ENCODE data around the gene ALKBH5. TPM values are rescaled to one million over a fixed set of nuclear protein-coding genes. Genes with fewer than 3 reads are reported as not detected.
A peak's percentile ranks its signal among the peaks of the same experiment; 100 is the strongest.

ALKBH5 gene
- total RNA-seq, 2 donors from 2014 or later, result 94.8 to 130 TPM

DNA sequence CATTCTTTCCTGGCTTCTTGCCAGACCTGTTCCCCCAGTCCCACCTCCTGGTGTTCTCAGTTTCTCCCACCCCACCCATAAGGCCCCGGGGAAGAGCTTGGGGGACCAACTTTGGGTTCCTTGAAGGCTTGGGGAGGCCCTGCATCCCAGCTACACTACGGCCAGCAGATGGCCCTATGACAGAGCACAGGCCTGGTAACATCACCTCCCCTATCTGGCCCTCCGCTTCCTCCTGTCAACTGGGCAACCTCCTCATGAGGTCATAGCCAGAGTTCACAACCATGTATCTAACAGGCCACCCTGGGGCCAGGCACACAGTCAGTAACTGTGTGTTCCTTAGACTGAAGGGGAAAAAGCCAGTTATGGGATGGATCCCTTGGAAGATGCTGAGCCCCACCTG, 43.7 kb upstream of the ALKBH5 start:
- intact Hi-C loops (cut with DNase I), result loop anchor here (5.0 kb wide), 1 partner anchor 77 kb away; no protein-coding TSS in a partner anchor
- no peak for TF ChIP-seq CTCF (IDR thresholded peaks at IDR 0.05)

DNA sequence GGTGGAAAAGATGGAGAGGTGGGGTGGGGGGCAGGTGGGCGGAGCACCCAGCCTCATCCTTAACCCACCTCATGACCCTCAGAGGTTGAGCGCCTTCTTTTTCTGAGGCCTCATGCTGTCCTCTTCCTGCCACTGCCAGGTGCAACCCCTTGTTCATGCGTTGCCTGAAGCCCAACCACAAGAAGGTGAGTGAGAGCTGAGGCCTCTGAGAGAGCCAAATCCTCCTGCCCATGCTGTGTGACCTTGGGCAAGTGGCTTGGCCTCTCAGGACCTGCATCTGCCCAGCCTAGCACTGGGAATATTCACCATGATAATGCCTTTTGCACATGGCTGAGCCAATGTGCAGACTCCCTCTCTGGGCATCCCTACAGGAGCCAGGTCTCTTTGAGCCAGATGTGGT, 43.0 kb upstream of the ALKBH5 start:
- intact Hi-C loops (cut with DNase I), result loop anchor here (5.0 kb wide), 1 partner anchor 77 kb away; no protein-coding TSS in a partner anchor
- Histone ChIP-seq H3K9ac (ENCODE audit: low read depth in 2 of 2, low read length in 2 of 2) (no peak overlapping the region), H3K36me3 (no peaks in the 10 kb centered on the region), H3K27ac (no peak overlapping the region), H3K9me3 (no peaks in the 10 kb centered on the region), H3K27me3 (no peaks in the 10 kb centered on the region), H3K4me3 (no peak overlapping the region), H3K4me1 (no peaks in the 10 kb centered on the region)
- no peak for DNase-seq
- TF ChIP-seq CTCF (IDR thresholded peaks at IDR 0.05), result no peak

More for the DNA sequence above, 43.7 kb upstream of the ALKBH5 start:
- no peak overlapping the region for H3K4me3 ChIP-seq
- DNase-seq, result no peak
- no peaks in the 10 kb centered on the region for H3K27me3 ChIP-seq
- H3K9me3 ChIP-seq, result no peaks in the 10 kb centered on the region
- no peaks in the 10 kb centered on the region for H3K4me1 ChIP-seq
- no peak overlapping the region for H3K9ac ChIP-seq (ENCODE audit: low read depth in 2 of 2, low read length in 2 of 2)
- H3K27ac ChIP-seq, result no peak overlapping the region
- no peaks in the 10 kb centered on the region for H3K36me3 ChIP-seq

DNA sequence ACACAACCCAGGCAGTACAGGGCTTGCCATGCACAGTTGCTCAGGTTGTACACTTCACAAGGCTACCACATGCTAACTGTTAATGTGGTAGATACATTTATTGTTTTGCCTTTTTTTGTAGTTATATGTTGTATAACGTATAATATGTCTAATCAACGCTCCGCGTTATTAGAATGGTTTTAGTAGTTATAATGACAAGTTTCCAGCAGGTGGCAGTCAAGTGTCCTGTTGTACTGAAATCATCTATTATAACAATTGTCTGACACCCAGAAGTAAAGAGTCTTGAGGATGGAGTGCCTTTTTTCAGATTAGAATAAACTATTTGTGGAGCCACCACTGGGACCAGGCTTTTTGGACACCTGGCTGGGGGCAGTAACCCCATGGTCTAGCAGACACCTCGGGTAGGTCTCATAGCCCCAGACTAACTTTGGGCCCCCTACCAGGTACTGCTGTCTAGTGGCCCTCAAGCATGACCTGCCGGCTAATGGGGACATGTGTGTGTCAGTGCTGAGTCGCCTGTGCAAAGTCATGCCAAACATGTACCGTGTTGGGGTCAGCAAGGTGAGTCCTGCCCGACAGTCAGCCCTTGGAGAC, 42.3 kb upstream of the ALKBH5 start:
- H3K27ac ChIP-seq, result no peak overlapping the region
- DNase-seq, result peak; percentile 55
- H3K4me3 ChIP-seq, result no peak overlapping the region
- H3K27me3 ChIP-seq, result no peaks in the 10 kb centered on the region
- peak; percentile 61 for TF ChIP-seq CTCF (IDR thresholded peaks at IDR 0.05)
- H3K9ac ChIP-seq (ENCODE audit: low read depth in 2 of 2, low read length in 2 of 2), result no peak overlapping the region
- no peaks in the 10 kb centered on the region for H3K36me3 ChIP-seq
- intact Hi-C loops (cut with DNase I), result loop anchor here (5.0 kb wide), 1 partner anchor 76 kb away; no protein-coding TSS in a partner anchor
- no peaks in the 10 kb centered on the region for H3K9me3 ChIP-seq
- H3K4me1 ChIP-seq, result no peaks in the 10 kb centered on the region

DNA sequence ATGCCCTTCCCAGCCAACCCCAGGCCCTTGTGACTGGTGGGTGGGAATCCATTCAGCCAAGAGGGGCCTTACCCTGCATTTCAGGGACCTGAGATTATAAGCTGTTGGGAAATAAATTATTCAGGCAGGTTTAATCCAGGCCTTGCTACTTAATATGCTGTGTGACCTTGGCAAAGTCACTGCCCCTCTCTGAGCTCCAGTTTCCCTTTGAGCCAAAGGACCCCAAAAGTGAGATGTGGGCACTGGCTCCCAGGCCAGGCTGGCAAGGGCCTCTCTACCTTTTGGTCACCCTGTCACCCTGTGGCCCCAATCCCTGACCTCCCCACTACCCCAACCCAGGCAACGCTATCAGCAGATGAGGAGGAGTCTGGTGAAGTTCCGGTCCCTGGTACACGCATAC, 41.2 kb upstream of the ALKBH5 start:
- intact Hi-C loops (cut with DNase I), result loop anchor here (5.0 kb wide), 1 partner anchor 75 kb away; no protein-coding TSS in a partner anchor
- H3K4me1 ChIP-seq, result no peaks in the 10 kb centered on the region
- H3K36me3 ChIP-seq, result no peaks in the 10 kb centered on the region
- no peak overlapping the region for H3K9ac ChIP-seq (ENCODE audit: low read depth in 2 of 2, low read length in 2 of 2)
- no peaks in the 10 kb centered on the region for H3K27me3 ChIP-seq
- no peak for TF ChIP-seq CTCF (IDR thresholded peaks at IDR 0.05)
- no peaks in the 10 kb centered on the region for H3K9me3 ChIP-seq
- H3K4me3 ChIP-seq, result no peak overlapping the region
- DNase-seq, result no peak
- H3K27ac ChIP-seq, result no peak overlapping the region

GRCh38 chr17:18143044-18143936, 40.3 kb upstream of the ALKBH5 start:
- intact Hi-C loops (cut with DNase I), result loop anchor here (5.0 kb wide), 1 partner anchor 74 kb away; no protein-coding TSS in a partner anchor

More at GRCh38 chr17:18143044-18143936, 40.3 kb upstream of the ALKBH5 start:
- H3K9me3 ChIP-seq, result no peaks in the 10 kb centered on the region
- H3K9ac ChIP-seq (ENCODE audit: low read depth in 2 of 2, low read length in 2 of 2), result no peak overlapping the region
- H3K4me1 ChIP-seq, result no peaks in the 10 kb centered on the region
- no peak overlapping the region for H3K27ac ChIP-seq
- no peak for DNase-seq
- no peak overlapping the region for H3K4me3 ChIP-seq
- H3K27me3 ChIP-seq, result no peaks in the 10 kb centered on the region
- no peak for TF ChIP-seq CTCF (IDR thresholded peaks at IDR 0.05)
- H3K36me3 ChIP-seq, result no peaks in the 10 kb centered on the region

Data from colonic mucosa (tissue), 4 donors.